ENCODE results near the gene RITA1. TPM values are rescaled to one million over a fixed set of nuclear protein-coding genes. Genes with fewer than 3 reads are reported as not detected.

RITA1 gene
- total RNA-seq, 1 donor from 2014 or later: 10.2 TPM

DNA sequence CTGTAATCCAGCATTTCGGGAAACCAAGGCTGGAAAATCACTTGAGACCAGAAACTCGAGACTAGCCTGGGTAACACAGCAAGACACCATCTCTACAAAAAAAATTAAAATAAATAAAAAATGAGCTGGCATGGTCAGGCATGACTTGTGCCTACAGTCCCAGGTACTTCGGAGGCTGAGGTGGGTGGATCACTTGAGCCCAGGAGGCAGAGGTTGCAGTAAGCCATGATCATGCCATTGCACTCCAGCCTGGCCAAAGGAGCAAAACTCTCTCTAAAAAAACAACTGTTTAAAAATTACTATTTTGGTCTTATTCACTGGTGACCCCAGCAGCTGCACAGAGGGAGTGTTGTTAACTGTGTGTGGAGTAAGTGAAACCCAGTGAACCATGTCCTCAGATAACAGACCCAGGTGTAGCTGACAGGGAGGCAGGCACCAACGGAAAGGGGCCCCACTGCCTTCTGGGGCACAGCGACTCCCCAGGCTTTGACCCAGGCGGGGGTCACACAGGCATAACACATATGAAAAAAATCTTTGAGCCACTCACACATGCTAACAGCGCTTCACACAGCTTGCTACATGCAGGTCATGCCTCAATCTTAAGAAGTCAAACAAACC is 12.3 kb upstream of the RITA1 start:
- DNase-seq (ENCODE audit: low spot score in 2 of 2): no peak
- FAIRE-seq: no peak

DNA sequence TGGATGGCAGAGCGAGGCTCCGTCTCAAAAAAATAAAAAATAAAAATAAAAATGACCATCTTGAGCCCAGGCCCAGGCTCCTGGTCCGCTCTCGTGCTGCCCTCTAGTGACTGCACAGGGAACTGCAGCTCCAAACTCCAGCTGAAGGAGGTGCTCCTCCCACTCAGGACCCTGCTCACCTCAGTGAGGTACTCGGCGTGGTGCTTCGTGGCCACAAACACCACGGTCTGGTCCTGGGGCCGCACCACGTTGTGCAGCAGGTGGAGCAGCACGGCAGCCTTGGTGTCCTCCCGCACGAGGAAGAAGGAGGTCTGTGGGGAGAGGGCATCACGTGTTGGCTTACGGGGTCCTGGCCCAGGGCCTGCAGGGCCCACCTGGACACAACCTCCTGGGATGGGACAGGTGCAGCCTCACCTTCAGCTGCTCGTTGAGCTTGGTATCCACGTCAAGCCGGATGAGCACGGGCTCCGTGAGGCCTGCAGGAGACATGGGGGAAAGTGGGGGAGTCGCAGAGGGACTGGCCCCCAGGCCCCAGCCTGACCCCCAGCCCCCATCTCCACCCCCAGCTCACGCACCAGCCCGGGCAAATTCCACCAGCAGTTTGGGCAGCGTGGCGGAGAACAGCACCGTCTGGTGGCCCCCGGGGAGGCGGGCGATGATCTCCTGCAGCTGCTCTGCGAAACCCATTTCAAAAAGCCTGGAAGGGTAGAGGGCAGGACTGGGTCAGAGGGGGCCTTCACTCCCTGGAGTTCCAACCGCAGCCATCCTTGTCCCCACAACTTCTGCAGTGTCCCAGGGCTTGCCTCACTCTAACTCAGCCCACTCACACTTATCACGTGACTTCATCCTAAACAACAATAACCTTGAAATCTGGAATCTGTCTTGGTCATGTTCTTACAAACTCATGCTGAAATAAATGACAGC is 10.8 kb upstream of the RITA1 start:
- DNase-seq (ENCODE audit: low spot score in 2 of 2) (peak; percentile 75 to 89), FAIRE-seq (no peak)

DNA sequence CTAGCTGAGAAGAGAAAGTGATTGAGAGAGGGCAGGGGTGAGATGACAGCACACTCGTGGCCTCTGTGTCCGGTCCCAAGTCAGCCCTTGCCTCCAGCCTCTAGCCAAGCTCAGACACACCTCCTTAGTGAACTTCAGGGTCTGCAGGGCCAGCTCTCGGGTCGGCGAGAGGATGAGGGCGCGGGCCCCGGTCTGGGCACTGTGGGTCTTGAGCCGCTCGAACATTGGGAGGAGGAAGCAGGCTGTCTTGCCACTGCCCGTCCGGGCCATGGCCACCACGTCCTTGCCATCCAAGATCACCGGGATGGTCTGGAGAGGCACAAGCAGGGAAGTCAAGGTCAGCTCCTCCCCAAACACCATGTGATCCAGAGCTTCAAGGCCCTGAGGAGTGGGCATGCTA is 6.5 kb upstream of the RITA1 start:
- no peak for FAIRE-seq
- no peak for DNase-seq (ENCODE audit: low spot score in 2 of 2)

DNA sequence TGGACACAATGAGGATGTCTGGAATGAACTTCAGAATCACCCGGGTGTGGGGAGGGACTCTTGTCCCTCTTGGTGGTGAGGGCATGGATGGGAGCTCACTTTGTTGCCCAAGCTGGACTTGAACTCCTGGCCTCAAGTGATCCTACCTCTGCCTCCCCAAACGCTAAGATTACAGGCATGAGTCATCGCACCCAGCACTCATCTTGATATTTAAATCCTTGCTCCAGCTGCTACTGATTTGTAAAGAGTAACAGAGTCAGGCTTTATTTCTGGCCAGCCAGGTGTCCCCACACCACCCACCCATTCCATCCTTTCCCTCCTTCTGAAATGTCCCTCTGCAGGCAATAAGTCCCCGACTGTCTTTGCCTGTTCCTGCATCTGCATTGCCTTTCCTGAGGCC is 5.2 kb upstream of the RITA1 start:
- FAIRE-seq: no peak
- no peak for DNase-seq (ENCODE audit: low spot score in 2 of 2)

DNA sequence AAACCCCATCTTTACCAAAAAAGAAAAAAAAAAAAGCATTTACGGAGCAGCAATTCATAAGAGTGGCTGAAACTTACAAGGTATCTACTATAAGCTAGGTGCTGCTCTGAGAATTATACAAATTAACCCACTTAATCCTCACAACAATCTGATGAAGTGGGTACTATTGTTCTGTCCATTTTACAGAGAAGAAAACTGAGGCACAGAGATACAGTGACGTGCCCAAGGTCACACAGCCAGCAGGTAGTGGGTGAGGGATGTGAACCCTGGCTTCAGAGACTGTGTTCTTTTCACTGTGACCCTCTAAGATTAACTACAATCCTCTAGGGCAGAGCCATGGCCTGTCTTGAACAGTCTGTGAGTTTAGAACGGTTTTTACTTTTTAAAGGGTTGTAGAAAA is 3.5 kb upstream of the RITA1 start:
- FAIRE-seq: no peak
- DNase-seq (ENCODE audit: low spot score in 2 of 2): no peak

DNA sequence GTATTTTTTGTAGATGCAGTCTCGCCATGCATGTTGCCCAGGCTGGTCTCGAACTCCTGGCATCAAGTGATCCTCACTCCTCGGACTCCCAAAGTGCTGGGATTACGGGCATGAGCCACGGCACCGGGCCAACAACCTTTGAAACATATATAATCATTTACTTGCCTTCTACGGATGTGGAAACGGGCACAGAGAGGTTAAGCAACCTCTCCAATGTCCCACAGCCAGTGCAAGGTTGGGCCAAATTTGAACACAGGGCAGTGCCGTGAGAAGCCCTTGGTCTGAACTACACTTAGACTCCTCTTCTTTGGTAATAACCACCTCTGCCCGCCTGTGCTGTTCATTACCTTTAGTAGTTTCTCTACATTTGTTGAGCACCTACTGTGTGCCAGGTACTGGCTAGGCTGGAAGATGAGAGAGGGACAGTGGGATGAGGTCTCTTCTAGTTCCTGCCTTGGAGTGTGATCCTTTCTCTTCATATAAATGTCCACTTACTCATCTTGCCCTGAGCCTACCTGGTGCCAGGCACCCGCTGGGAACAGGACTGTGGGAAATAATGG is 2.4 kb upstream of the RITA1 start:
- DNase-seq (ENCODE audit: low spot score in 2 of 2) (no peak), FAIRE-seq (no peak)

DNA sequence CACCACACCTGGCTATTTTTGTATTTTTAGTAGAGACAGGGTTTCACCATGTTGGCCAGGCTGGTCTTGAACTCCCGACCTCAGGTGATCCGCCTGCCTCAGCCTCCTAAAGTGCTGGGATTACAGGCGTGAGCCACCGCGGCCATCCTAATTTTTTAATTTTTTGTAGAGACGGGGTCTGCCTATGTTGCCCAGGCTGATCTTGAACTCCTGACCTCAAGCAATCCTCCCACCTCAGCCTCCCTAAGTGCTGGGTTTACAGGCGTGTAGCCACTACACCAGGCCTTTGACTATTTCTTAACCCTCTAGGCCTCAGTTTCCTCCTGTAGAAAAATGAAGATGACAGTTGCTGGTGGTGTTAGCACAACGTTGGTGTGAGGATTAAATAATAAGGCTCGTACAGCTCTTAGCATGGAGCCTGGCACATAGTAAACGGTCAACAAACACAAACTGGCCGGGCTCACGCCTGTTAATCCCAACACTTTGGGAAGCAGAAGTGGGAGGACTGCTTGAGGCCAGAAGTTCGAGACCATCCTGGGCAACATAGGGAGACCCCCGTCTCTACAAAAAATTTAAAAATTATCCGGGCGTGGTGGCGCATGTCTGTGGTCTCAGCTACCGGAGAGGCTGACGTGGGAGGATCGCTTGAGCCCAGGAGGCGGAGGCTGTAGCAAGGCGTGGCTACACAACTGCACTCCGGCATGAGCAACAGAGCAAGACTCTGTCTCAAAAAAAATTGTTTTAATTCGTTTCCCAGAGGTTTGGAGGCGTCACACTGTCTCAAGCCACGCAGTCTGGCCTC is 1.2 kb upstream of the RITA1 start:
- FAIRE-seq: no peak
- DNase-seq (ENCODE audit: low spot score in 2 of 2): no peak

DNA sequence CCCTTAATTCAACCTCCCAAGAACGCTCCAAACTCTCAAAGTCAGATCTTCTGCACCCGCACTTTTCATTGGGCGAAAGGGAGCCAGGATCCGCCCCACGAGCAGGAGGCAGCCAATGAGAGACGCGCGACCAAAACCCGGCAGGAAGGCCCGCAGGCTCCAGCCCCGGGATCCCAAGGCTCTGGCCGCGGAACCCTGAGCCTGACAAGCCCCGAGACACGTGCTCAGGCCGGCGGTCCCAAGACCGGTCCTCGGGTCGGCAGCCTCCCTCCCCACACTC is 681 bp upstream of the RITA1 start:
- peak; percentile 78 to 82 for DNase-seq (ENCODE audit: low spot score in 2 of 2)
- FAIRE-seq: no peak

DNA sequence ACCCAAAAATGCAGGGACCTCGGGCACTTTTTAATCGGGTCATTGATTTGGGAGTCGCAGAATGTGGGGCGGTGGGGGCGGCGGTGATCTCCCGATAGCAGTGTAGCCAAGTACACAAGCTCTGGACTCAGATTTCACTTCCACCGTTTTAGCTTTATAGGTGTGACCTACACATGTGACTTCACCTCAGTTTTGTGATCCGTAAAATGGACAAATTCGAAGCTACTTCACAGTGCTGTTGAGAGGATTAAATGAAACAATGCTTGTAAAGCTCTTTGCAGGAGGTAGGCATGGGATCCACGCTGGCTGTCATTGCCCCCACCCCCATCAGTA is 478 bp downstream of the RITA1 start:
- FAIRE-seq (no peak), DNase-seq (ENCODE audit: low spot score in 2 of 2) (no peak)

DNA sequence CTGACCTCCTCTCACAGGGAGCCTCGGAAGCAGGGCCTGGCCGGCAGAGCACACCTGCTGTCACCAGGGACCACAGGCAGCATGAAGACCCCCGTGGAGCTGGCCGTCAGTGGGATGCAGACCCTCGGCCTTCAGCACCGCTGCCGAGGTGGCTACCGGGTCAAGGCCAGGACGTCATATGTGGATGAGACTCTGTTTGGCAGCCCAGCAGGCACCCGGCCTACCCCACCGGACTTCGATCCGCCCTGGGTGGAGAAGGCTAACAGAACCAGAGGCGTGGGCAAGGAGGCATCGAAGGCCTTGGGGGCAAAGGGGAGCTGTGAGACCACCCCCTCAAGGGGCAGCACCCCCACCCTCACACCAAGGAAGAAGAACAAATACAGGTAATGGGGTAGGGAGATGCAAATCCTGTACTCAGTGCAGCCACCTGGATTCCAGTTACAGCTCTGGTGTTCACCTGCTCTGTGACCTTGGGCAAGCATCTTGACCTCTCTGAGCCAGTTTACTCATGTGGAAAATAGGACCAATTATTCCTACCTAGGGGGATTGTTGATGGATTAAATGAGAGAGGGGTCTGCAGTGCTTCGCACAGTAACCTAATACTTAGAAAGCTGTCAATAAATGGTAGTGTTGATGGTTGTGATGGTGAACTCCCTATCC is 1.3 kb downstream of the RITA1 start:
- no peak for FAIRE-seq

DNA sequence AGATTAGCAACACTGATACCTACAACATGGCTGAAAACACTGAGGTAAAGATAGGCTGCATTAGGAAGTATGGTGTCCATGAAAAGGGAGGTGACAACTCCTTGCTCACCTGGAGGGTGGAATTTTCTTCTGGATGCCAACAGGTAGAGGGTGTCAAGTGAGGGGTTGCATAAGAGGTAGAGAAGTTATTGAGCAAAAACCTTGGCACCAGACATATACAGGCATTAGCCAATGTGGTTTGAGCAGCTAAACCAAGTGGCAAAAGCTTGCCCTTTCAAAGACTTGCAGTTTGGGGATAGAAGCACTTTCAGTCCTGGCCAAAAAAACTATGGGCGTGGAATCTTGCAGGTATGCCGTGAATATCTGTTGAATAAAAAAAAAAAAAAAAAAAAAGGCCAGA is 3.8 kb downstream of the RITA1 start:
- FAIRE-seq (no peak), DNase-seq (ENCODE audit: low spot score in 2 of 2) (no peak)

More for the DNA sequence above, 1.3 kb downstream of the RITA1 start:
- DNase-seq (ENCODE audit: low spot score in 2 of 2): no peak

DNA sequence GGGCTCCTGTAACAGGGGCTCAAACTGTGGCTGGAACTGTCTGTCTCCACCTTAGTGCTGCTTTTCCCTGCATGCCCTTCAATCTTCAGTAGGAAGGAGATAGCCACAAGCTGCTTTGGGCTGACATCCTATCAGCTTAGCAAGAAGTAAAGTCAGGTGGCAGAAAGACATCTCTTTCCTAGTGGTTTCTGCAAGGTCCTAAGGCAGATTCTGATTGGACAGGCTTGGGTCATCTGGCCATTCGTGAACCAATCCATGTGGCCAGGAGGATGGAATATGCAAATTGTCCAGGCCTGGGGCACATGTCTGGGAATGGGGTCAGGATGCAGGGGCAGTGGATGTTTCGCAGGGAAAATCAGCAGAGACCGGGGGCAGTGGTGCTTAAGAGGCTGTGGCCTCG is 5.2 kb downstream of the RITA1 start:
- no peak for FAIRE-seq
- no peak for DNase-seq (ENCODE audit: low spot score in 2 of 2)

DNA sequence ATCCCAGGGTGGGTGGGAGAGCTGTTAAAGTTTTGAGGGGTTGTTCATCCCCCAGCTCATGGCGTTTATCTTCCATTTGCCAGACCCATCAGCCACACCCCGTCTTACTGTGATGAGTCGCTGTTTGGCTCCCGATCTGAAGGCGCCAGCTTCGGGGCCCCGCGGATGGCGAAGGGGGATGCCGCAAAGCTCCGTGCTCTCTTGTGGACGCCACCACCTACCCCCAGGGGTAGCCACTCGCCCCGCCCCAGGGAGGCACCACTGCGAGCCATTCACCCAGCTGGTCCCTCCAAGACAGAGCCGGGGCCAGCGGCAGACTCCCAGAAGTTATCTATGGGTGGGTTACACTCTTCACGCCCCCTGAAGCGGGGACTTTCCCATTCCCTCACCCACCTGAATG is 5.7 kb downstream of the RITA1 start:
- no peak for DNase-seq (ENCODE audit: low spot score in 2 of 2)
- FAIRE-seq: no peak

DNA sequence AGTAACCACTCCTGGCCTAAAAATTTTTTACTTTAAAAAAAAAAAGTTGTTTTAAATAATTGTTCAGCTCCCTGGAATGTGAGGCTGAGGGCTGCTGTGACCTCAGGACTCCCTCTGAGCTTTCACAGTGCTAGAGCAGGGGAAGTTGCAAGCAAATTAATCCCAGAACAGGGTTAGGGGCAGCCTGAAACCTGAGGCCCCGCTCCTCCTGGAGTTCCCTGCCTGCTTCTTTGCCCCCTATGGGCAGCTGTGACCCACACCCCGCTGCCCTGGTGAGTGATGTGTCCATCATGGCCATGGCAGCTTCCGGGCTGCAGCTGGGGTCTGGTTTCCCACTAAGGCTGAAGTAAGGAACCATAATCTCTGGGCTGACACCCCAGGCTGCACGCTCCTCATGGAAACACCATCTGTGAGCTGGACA is 9.5 kb downstream of the RITA1 start:
- no peak for FAIRE-seq
- no peak for DNase-seq (ENCODE audit: low spot score in 2 of 2)

DNA sequence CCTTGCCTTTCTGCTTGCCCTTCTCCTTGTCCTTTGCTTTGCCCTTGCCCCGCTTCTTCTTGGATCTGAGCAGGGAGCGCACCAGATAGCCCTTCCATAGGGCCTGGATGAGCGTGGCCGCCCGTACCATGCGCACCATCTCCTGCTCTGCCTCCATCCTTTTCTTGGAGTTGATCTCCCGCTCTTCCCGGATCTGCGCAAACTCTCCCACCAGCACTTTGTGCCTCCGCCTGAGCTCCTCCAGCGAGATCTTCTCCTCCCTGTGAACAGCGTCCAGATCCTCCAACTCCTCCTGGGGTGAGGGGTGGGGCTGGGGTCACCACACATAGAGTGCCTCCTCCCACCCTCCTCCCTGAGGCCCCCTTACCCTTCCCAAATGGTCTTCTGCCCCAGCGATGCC is 10.1 kb downstream of the RITA1 start:
- no peak for DNase-seq (ENCODE audit: low spot score in 2 of 2)
- no peak for FAIRE-seq

DNA sequence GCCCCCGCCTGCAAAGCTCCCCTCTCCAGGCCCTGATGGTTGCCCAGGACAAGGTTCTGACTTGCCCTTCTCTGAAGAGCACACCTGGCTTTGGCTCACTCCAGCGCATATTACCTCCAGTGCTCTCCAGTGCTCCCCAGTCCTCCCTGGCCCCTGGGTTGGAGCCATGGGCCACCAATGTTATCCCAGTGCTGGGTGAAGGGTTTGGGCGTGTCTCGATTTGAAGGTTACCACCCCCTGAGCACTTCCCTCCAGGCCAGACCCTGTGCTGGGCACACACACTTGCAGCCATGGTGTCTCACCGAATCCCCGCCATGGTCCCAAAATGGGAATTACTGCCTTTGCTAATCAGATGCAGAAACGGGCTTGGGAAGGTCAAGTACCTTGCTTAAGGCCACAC is 11.1 kb downstream of the RITA1 start:
- DNase-seq (ENCODE audit: low spot score in 2 of 2): no peak
- FAIRE-seq: no peak

DNA sequence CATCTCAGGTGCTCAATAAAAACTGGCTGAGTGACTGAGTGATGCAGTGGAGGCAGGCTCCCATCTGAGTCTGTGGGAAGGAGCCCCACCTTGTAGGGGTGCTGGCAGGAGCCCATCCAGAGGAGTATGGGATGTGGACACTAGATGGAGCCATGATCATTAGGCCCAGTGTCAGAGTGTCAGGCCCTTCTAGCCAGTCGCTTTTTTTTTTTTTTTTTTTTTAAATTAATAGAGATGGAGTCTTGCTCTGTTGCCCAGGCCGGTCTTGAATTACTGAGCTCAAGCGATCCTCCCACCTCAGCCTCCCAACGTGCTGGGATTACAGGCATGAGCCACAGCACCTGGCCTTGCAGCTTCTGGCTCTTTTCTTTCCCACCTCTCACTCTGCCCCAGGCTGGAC is 11.5 kb downstream of the RITA1 start:
- DNase-seq (ENCODE audit: low spot score in 2 of 2): peak; percentile 79 to 86

DNA sequence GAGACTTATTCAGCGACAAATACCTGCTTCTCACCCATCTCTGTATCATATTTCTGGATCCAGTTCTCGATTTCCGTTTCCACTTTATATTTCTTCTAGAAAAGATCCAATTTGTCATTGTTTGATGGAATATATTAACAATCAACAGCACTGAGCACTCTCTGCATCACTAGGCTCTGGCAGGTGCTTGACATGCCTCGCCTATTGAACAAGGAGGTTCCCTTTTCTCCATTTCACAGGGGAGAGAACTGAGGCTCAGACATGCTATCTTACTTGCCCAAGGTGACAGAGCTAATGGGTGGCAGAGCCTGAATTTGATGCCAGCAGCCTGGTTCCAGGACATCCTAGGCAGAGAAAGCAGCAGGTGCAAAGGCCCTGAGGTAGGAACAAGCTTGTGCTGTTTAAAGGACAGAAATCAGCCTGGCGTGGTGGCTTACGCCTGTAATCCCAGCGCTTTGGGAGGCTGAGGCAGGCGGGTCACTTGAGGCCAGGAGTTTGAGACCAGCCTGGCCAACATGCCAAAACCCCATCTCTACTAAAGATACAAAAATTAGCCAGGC is 12.1 kb downstream of the RITA1 start:
- FAIRE-seq (no peak), DNase-seq (ENCODE audit: low spot score in 2 of 2) (no peak)

More for the DNA sequence above, 11.5 kb downstream of the RITA1 start:
- FAIRE-seq: no peak

DNA sequence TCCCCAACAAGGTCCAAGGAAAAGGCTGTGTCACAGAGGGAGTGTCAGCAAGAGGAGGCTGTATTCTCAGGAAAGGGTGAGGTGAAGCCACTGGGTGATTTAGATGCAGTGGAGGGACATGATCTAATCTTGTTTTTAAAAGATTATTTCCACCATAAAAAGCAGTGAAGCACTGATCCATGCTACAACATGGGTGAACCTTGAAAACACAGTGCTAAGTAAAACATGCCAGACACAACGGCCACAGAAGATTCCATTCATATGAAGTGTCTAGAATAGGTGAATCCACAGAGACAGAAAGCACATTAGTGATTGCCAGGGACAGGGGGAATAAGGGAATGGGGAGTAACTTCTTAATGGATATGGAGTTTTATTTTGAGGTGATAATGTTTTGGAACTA is 12.8 kb downstream of the RITA1 start:
- FAIRE-seq: no peak

DNA sequence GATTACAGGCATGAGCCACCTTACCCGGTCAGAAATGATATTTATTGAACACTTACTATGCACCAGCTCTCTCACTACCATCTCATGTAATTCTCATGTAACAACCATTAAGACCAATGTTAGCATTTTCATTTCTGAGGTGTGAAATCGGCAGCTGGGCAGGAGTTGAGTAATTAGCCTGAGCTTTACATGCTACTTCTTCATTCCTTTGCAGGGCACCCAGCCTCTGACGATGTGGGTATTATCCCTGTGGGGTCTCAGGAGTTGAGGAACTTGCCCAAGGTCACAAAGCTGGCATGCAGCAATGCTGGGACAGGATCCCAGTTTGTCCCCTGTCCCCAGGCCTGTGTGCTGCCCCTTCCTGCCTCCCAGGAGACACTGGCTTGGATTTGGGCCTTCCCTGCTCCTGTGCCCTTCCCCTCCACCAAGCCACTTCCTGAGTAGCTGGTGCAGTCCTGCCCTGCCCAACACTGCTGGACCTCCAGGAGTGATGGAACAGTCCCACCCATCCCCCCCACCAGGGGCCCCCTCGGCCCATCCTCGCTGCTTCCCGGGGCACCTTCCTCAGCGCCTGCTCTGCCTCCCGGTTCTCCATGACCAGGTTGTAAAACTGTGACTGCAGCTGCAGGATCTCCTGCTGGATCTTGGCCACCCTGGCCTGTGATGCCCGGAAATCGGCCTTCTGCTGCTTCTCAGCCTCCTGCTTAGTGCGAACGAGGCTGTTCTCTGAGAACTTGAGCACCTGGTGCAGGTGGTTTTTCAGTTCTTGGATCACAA is 14.7 kb downstream of the RITA1 start:
- FAIRE-seq (no peak), DNase-seq (ENCODE audit: low spot score in 2 of 2) (no peak)

More for the DNA sequence above, 12.8 kb downstream of the RITA1 start:
- DNase-seq (ENCODE audit: low spot score in 2 of 2): no peak
